HepG2 (cell line): Measurements from ENCODE around the gene APC2. TPM values are rescaled to one million over a fixed set of nuclear protein-coding genes. Genes with fewer than 3 reads are reported as not detected.

Experiments used
- ARNTL ChIP-seq: sonication (generic); formaldehyde crosslinking; IDR thresholded peaks from 2 replicates; pipeline ENCODE4 v1.4.0; 2020; ENCODE audit warnings: mild to moderate bottlenecking, missing genetic modification reagents
- ASH2L ChIP-seq: fragments of 300-600, 200-600 bp; sonication (generic); IDR thresholded peaks from 2 replicates; pipeline ENCODE4 v1.7.0; 2017; ENCODE audit warnings: low read depth, mild to moderate bottlenecking, moderate library complexity, mixed read lengths, low read length; ENCODE audit not compliant: insufficient read length
- ERF ChIP-seq: IDR thresholded peaks from 2 replicates; pipeline ENCODE4 v1.6.1; 2018; ENCODE audit warnings: missing biosample characterization, missing genetic modification reagents
- FOXO1 ChIP-seq: sonication (generic); formaldehyde crosslinking; IDR thresholded peaks from 2 replicates; pipeline ENCODE4 v1.4.0; 2020; ENCODE audit warnings: missing genetic modification reagents
- HDAC2 ChIP-seq: sonication (generic); formaldehyde crosslinking; IDR thresholded peaks from 2 replicates; pipeline ENCODE4 v1.4.0; 2020; ENCODE audit warnings: missing genetic modification reagents
- JUND ChIP-seq: sonication (generic); formaldehyde crosslinking; IDR thresholded peaks from 2 replicates; pipeline ENCODE4 v1.8.0; 2022; ENCODE audit warnings: mild to moderate bottlenecking, missing genetic modification reagents
- KLF13 ChIP-seq: sonication (generic); formaldehyde crosslinking; IDR thresholded peaks from 2 replicates; pipeline ENCODE4 v1.4.0; 2020; ENCODE audit warnings: mild to moderate bottlenecking, missing genetic modification reagents
- MLLT10 ChIP-seq: sonication (generic); formaldehyde crosslinking; IDR thresholded peaks from 2 replicates; pipeline ENCODE4 v1.4.0; 2020; ENCODE audit warnings: missing genetic modification reagents
- SCMH1 ChIP-seq: sonication (generic); formaldehyde crosslinking; IDR thresholded peaks from 2 replicates; pipeline ENCODE4 v1.9.0; 2021; ENCODE audit warnings: missing genetic modification reagents, mild to moderate bottlenecking, borderline replicate concordance
- SNRNP70 ChIP-seq: fragments of 200-400 bp; formaldehyde crosslinking; IDR thresholded peaks from 2 replicates; pipeline ENCODE4 v1.6.1; 2017; ENCODE audit warnings: mild to moderate bottlenecking, low read depth, low read length, moderate library complexity
- SP140L ChIP-seq: sonication (generic); formaldehyde crosslinking; IDR thresholded peaks from 2 replicates; pipeline ENCODE4 v1.4.0; 2020; ENCODE audit warnings: missing genetic modification reagents, borderline replicate concordance
- SRSF4 ChIP-seq: fragments of 200-400 bp; formaldehyde crosslinking; IDR thresholded peaks from one replicate; pipeline ENCODE4 v1.6.1; 2018; ENCODE audit warnings: mild to moderate bottlenecking, low read depth, low read length, moderate library complexity; ENCODE audit not compliant: poor library complexity, severe bottlenecking
- ZBTB49 ChIP-seq: sonication (generic); formaldehyde crosslinking; IDR thresholded peaks from 2 replicates; pipeline ENCODE4 v1.4.0; 2020; ENCODE audit warnings: missing genetic modification reagents, borderline replicate concordance
- ZBTB7A ChIP-seq: sonication (generic); formaldehyde crosslinking; IDR thresholded peaks from 2 replicates; pipeline ENCODE4 v1.8.0; 2022; ENCODE audit warnings: mild to moderate bottlenecking, missing genetic modification reagents
- ZGPAT ChIP-seq: IDR thresholded peaks from 2 replicates; pipeline ENCODE4 v1.6.1; 2016; ENCODE audit warnings: mild to moderate bottlenecking
- ZNF138 ChIP-seq: sonication (generic); formaldehyde crosslinking; IDR thresholded peaks from 2 replicates; pipeline ENCODE4 v1.5.0; 2020; ENCODE audit warnings: mild to moderate bottlenecking, low read depth, missing genetic modification reagents
- ZNF205 ChIP-seq: IDR thresholded peaks from 2 replicates; pipeline ENCODE4 v1.6.1; 2018; ENCODE audit warnings: missing biosample characterization, missing genetic modification reagents
- ZNF292 ChIP-seq: sonication (generic); formaldehyde crosslinking; IDR thresholded peaks from 2 replicates; pipeline ENCODE4 v1.8.1; 2022; ENCODE audit warnings: mild to moderate bottlenecking, low read depth, missing genetic modification reagents, borderline replicate concordance
- ZNF30 ChIP-seq: sonication (generic); formaldehyde crosslinking; IDR thresholded peaks from 2 replicates; pipeline ENCODE4 v1.5.0; 2020; ENCODE audit warnings: mild to moderate bottlenecking, missing genetic modification reagents
- ZNF766 ChIP-seq: sonication (generic); formaldehyde crosslinking; IDR thresholded peaks from 2 replicates; pipeline ENCODE4 v1.5.0; 2020; ENCODE audit warnings: missing genetic modification reagents, borderline replicate concordance
- ZNF775 ChIP-seq: sonication (generic); formaldehyde crosslinking; IDR thresholded peaks from 2 replicates; pipeline ENCODE4 v1.4.0; 2020; ENCODE audit warnings: missing genetic modification reagents, mild to moderate bottlenecking, moderate library complexity, borderline replicate concordance
- ZNF878 ChIP-seq: sonication (generic); formaldehyde crosslinking; IDR thresholded peaks from 2 replicates; pipeline ENCODE4 v1.8.1; 2023; ENCODE audit warnings: mild to moderate bottlenecking, missing genetic modification reagents, moderate library complexity
- polyA plus RNA-seq, 8 experiments: library from polyadenylated mRNA; depleted of rRNA in 3 of 8; stranded (reverse) in 7 of 8; unstranded in 1 of 8; fragments of >200 nt; fragmentation: Illumina TruSeq in 4 of 8; extraction: Trizol in 4 of 8; gene quantifications; 2 replicates each; pipeline versions ENCODE4 v1.2.1 to v1.2.3, GENCODE V29; 2011 to 2016; ENCODE audit warnings: low read depth in 4 of 8, missing spikeins in 1 of 8, mixed read lengths in 1 of 8; ENCODE audit not compliant: insufficient read depth in 1 of 8
- total RNA-seq, 5 experiments: library from RNA; depleted of rRNA; stranded (reverse); fragments of >200 nt; fragmentation: Illumina TruSeq; extraction: Trizol; gene quantifications; 2 replicates each; pipeline ENCODE4 v1.2.3, GENCODE V29; 2016; ENCODE audit warnings: low read depth in 1 of 5
- TF ChIP-seq, protein P1 (sequence below): sonication (generic); formaldehyde crosslinking; IDR thresholded peaks from 2 replicates; pipeline ENCODE4 v1.4.0; 2020; ENCODE audit warnings: missing genetic modification reagents

The APC2 gene
- total and polyA plus RNA-seq, 2 of the 13 experiments (the other 11 are each of a cell fraction or from before 2014, with no cell fraction given): 0.08 to 0.22 TPM

DNA sequence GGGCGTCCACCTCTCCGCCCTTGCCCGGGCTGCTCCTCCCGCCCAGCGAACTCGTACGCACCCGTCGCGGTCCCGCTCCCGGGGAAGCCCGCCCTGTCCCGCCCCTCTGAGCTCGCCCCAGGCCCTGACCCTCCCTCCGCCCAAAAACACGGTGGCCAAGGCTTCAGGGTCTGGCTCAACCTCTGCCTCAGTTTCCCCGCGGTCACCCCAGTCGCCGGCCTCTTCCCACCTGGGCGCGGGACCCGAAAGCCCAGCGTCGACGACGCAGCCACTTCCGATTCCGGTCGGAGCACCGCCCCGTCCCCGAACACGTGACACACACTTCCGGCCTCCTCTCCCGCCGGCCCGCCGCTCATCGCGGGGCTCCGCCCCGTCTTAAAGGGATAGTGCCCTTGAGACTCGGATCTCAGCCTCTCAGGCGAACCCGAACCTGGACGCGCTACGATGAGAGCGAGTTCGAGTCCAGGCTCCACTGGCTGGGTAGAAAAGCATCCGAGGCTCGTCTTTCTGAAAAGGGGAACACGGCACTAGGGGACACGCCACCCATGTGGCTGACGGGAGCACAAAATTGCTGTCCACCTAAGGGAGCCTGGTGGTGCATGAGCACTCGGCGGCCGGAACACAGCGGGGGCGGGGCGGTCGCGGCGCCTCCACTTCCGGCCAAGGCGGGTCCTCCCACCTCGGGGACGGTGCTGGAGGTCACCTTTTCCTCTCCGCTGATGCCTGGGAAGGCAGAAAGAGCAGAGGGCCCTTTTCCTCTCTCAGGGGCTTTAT, 29.2 kb downstream of the APC2 start, which contains the start of gene C19orf25 (continued):
- no peak for TF ChIP-seq SRSF4
- TF ChIP-seq ZNF30: no peak
- TF ChIP-seq ZNF292 (CRISPR knock-in tag): 0 out of 2 replicates have a peak, but pooled peaks have one; percentile 39
- no peak for TF ChIP-seq ZBTB49 (CRISPR knock-in tag)
- peak; percentile 76 for TF ChIP-seq ZGPAT (CRISPR knock-in tag)
- TF ChIP-seq ZBTB7A (CRISPR knock-in tag): no peak
- TF ChIP-seq, protein P1, sequence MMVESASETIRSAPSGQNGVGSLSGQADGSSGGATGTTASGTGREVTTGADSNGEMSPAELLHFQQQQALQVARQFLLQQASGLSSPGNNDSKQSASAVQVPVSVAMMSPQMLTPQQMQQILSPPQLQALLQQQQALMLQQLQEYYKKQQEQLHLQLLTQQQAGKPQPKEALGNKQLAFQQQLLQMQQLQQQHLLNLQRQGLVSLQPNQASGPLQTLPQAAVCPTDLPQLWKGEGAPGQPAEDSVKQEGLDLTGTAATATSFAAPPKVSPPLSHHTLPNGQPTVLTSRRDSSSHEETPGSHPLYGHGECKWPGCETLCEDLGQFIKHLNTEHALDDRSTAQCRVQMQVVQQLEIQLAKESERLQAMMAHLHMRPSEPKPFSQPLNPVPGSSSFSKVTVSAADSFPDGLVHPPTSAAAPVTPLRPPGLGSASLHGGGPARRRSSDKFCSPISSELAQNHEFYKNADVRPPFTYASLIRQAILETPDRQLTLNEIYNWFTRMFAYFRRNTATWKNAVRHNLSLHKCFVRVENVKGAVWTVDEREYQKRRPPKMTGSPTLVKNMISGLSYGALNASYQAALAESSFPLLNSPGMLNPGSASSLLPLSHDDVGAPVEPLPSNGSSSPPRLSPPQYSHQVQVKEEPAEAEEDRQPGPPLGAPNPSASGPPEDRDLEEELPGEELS (CRISPR knock-in tag): no peak
- TF ChIP-seq KLF13: 0 out of 2 replicates have a peak, but pooled peaks have one; percentile 27
- no peak for TF ChIP-seq MLLT10 (CRISPR knock-in tag)
- TF ChIP-seq ZNF205: peak; percentile 22; the same call in 1 of the 2 replicates
- peak; percentile 77 for TF ChIP-seq ERF (CRISPR knock-in tag)
- TF ChIP-seq ZNF138 (CRISPR knock-in tag): no peak
- TF ChIP-seq ZNF878 (CRISPR knock-in tag): no peak
- TF ChIP-seq HDAC2: peak; percentile 68
- TF ChIP-seq FOXO1 (CRISPR knock-in tag): peak; percentile 9; the same call in 1 of the 2 replicates
- TF ChIP-seq ARNTL (CRISPR knock-in tag): no peak; the same call in 1 of the 2 replicates
- TF ChIP-seq SCMH1 (CRISPR knock-in tag): no peak
- no peak for TF ChIP-seq JUND
- no peak for TF ChIP-seq ZNF766 (CRISPR knock-in tag)
- TF ChIP-seq ASH2L: peak; percentile 77
- no peak for TF ChIP-seq ZNF775
- no peak for TF ChIP-seq SNRNP70
- 0 out of 2 replicates have a peak, but pooled peaks have one; percentile 40 for TF ChIP-seq SP140L
